ENCODE measurements around the gene SLC26A6. TPM values are rescaled to one million over a fixed set of nuclear protein-coding genes. Genes with fewer than 3 reads are reported as not detected.

SLC26A6 gene
- total RNA-seq, 4 donors from 2014 or later = 7.7 to 9.4 (median 9.0) TPM

GRCh38 chr3:48594417-48595049, 40.7 kb downstream of the SLC26A6 start:
- Histone ChIP-seq H3K9me3 (no peaks in the 10 kb centered on the region), H3K4me3 (peak overlapping the region; percentile 40 to 68 (median 56)), H3K4me1 (peaks cover 45 to 84% (median 56%) of the 10 kb centered on the region in 3 donors), H3K36me3 (peaks cover 0 to 41% (median under 1%) of the 10 kb centered on the region in 3 donors), H3K27ac (peak overlapping the region; percentile 82 to 90 (median 89)), H3K27me3 (peaks cover 0 to 28% (median 0%) of the 10 kb centered on the region in 4 donors)
- intact Hi-C loops (cut with DNase I) = no loop called here
- 17 to 21% methylated on average over 9 to 17 of the region's 39 CpGs for WGBS, 2 donors
- no peak for DNase-seq
- no peak for TF ChIP-seq POLR2A (IDR thresholded peaks at IDR 0.05)
- TF ChIP-seq, protein P1, sequence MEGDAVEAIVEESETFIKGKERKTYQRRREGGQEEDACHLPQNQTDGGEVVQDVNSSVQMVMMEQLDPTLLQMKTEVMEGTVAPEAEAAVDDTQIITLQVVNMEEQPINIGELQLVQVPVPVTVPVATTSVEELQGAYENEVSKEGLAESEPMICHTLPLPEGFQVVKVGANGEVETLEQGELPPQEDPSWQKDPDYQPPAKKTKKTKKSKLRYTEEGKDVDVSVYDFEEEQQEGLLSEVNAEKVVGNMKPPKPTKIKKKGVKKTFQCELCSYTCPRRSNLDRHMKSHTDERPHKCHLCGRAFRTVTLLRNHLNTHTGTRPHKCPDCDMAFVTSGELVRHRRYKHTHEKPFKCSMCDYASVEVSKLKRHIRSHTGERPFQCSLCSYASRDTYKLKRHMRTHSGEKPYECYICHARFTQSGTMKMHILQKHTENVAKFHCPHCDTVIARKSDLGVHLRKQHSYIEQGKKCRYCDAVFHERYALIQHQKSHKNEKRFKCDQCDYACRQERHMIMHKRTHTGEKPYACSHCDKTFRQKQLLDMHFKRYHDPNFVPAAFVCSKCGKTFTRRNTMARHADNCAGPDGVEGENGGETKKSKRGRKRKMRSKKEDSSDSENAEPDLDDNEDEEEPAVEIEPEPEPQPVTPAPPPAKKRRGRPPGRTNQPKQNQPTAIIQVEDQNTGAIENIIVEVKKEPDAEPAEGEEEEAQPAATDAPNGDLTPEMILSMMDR (IDR thresholded peaks at IDR 0.05) = no peak

DNA sequence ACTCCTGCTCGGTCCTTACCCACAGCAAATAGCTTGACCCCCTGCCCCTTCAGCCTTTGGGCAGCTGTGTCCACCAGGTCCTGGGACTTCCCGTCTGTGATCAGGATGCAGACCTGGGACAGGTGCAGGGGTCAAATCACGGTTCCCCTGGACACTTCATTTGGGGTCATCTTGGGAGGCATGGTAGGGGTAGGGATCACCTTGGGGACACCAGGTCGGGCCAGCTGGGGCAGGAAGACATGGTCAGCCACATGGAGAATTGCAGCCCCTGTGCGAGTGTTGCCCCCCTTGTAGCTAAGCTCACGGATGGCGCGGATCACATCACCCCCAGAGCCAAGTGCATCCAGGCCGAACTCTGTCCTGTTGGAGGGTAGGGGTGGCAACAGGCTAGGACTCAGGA, 41.9 kb downstream of the SLC26A6 start:
- WGBS, 2 donors = 67% methylated on average over 1 of the region's 9 CpGs; no CpG with 5 or more reads in 1 of the 2 donors
- Histone ChIP-seq H3K9me3 (no peaks in the 10 kb centered on the region), H3K27me3 (peaks cover 0 to 28% (median 0%) of the 10 kb centered on the region in 4 donors), H3K27ac (no peak overlapping the region), H3K36me3 (peaks cover 0 to 41% (median 0%) of the 10 kb centered on the region in 3 donors), H3K4me3 (peak overlapping the region in 3 of 4 donors; percentile 40 to 68 (median 57)), H3K4me1 (peaks cover 33 to 72% (median 44%) of the 10 kb centered on the region in 3 donors)
- TF ChIP-seq, protein P1 (IDR thresholded peaks at IDR 0.05) = no peak
- TF ChIP-seq POLR2A (IDR thresholded peaks at IDR 0.05) = no peak
- intact Hi-C loops (cut with DNase I) = no loop called here
- no peak for DNase-seq

GRCh38 chr3:48592519-48593087, 42.7 kb downstream of the SLC26A6 start:
- H3K4me1 ChIP-seq = peaks cover 26 to 65% (median 36%) of the 10 kb centered on the region in 3 donors
- intact Hi-C loops (cut with DNase I) = no loop called here
- no peak for TF ChIP-seq POLR2A (IDR thresholded peaks at IDR 0.05)
- TF ChIP-seq, protein P1 (IDR thresholded peaks at IDR 0.05) = no peak

GRCh38 chr3:48591886-48592518, 43.3 kb downstream of the SLC26A6 start:
- peaks cover 0 to 50% (median 3%) of the 10 kb centered on the region in 3 donors for H3K36me3 ChIP-seq
- WGBS, 2 donors = 85 to 100% methylated on average over 4 to 8 of the region's 22 CpGs

More at GRCh38 chr3:48592519-48593087, 42.7 kb downstream of the SLC26A6 start:
- WGBS, 2 donors = 80 to 82% methylated on average over 11 to 12 of the region's 21 CpGs
- Histone ChIP-seq H3K9me3 (no peaks in the 10 kb centered on the region), H3K4me3 (no peak overlapping the region), H3K27ac (no peak overlapping the region), H3K36me3 (peaks cover 0 to 46% (median 0%) of the 10 kb centered on the region in 3 donors), H3K27me3 (peaks cover 0 to 28% (median 0%) of the 10 kb centered on the region in 4 donors)
- DNase-seq = no peak

More at GRCh38 chr3:48591886-48592518, 43.3 kb downstream of the SLC26A6 start:
- H3K4me3 ChIP-seq = no peak overlapping the region
- peaks cover 0 to 28% (median 0%) of the 10 kb centered on the region in 4 donors for H3K27me3 ChIP-seq
- peaks cover 23 to 59% (median 31%) of the 10 kb centered on the region in 3 donors for H3K4me1 ChIP-seq
- no peak overlapping the region for H3K27ac ChIP-seq
- TF ChIP-seq, protein P1 (IDR thresholded peaks at IDR 0.05) = no peak
- no peak for TF ChIP-seq POLR2A (IDR thresholded peaks at IDR 0.05)
- no peak for DNase-seq
- H3K9me3 ChIP-seq = no peaks in the 10 kb centered on the region
- intact Hi-C loops (cut with DNase I) = no loop called here

Data from esophagus squamous epithelium (tissue), 5 donors.